Measurements from ENCODE around the gene CLIP4.

DNA sequence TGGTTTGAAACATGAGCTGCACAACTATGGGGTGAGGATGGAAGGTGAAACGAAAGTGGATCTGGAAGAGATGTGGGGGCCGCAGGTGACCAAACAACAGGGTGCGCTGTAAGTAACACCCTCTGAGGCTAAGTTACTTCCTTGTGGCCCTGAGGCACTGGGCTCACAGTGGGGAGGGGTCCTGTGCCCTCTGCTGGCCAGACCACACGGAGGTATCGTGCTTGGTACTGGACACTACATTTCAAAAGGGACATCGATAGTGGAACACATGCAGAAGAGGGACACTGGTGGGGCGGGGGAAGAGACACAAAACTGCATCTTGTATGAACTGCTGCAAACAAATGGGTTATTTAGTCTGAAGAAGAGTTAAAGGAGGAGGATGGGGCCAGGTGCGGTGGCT lies 110.6 kb downstream of the CLIP4 start:
- TF ChIP-seq, protein P1, sequence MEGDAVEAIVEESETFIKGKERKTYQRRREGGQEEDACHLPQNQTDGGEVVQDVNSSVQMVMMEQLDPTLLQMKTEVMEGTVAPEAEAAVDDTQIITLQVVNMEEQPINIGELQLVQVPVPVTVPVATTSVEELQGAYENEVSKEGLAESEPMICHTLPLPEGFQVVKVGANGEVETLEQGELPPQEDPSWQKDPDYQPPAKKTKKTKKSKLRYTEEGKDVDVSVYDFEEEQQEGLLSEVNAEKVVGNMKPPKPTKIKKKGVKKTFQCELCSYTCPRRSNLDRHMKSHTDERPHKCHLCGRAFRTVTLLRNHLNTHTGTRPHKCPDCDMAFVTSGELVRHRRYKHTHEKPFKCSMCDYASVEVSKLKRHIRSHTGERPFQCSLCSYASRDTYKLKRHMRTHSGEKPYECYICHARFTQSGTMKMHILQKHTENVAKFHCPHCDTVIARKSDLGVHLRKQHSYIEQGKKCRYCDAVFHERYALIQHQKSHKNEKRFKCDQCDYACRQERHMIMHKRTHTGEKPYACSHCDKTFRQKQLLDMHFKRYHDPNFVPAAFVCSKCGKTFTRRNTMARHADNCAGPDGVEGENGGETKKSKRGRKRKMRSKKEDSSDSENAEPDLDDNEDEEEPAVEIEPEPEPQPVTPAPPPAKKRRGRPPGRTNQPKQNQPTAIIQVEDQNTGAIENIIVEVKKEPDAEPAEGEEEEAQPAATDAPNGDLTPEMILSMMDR (conservative IDR thresholded peaks at IDR 0.05; ENCODE audit: low read depth, low read length): peak; percentile 12; the same call in 1 of the 2 replicates
- no peak for TF ChIP-seq EZH2phosphoT487 (IDR thresholded peaks at IDR 0.05; ENCODE audit: borderline replicate concordance, low read length)
